Inflammatory macrophage (primary cell): ENCODE data around the gene TMEM184A.

Experiments used
- DNase-seq, 2 donors: peaks; one replicate each; pipeline ENCODE4 v3.0.0-alpha.2; 2020 to 2022

Gene TMEM184A

GRCh38 chr7:1538544-1539180 is 17.3 kb downstream of the TMEM184A start:
- no peak for DNase-seq

GRCh38 chr7:1537535-1538412 is 18.2 kb downstream of the TMEM184A start:
- DNase-seq = no peak

- DNase-seq = no peak
Observed at GRCh38 chr7:1536743-1537534, 19.1 kb downstream of the TMEM184A start.

- DNase-seq = no peak
Observed at GRCh38 chr7:1536455-1536742, 19.6 kb downstream of the TMEM184A start.

DNA sequence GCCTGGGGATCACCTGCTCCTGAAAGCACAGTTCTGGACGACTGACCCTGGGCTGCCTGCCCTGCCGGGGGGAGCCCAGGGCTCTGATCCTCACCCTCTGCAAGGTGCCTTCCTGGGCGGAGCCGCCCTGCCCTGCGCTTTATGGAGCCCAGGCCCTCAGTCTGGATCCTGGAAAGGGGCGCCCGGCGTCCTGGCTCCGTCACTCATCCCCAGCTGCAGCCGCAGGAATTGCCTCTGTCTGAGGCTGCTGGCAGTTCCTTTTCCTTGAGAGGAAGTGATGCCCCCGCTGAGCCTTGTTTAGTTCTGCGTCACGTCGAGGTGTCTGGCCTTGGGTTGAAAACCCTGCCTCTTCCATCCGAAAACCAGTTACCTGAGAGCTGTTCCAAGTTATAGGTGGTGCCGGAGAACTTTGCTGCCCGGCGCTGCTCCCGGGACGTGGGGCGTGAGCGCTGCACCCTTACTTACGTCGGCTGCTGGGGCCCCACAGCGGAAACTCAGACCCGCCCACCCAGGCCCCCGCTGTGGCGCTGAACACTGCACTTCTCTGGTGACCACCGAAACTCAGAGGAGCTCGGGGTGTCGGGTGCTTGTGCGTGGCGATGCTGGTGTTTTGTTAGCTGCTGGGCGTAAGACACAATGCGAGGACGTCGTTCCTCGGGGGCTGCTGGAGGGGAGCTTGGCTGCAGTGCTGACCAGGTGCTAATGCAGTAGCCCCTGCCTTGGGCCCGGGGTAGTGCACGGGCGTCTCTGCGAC is 20.1 kb downstream of the TMEM184A start:
- peak; percentile 52 to 69 for DNase-seq

DNA sequence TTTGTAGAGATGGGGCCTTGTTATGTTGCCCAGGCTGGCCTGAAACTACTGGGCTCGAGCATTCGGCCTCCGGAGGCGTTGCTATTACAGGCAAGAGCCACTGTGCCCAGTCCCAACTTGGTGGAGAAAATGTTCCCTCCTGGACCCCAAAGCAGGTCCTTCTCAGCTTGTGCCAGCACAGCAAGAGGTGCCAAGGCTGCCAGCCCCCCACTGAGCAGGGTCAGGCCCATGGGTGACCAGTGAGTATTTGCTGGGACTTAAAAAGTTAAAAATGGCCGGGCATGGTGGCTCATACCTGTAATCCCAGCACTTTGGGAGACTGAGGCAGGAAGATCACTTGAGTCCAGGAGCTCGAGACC is 20.9 kb downstream of the TMEM184A start:
- DNase-seq = no peak

DNA sequence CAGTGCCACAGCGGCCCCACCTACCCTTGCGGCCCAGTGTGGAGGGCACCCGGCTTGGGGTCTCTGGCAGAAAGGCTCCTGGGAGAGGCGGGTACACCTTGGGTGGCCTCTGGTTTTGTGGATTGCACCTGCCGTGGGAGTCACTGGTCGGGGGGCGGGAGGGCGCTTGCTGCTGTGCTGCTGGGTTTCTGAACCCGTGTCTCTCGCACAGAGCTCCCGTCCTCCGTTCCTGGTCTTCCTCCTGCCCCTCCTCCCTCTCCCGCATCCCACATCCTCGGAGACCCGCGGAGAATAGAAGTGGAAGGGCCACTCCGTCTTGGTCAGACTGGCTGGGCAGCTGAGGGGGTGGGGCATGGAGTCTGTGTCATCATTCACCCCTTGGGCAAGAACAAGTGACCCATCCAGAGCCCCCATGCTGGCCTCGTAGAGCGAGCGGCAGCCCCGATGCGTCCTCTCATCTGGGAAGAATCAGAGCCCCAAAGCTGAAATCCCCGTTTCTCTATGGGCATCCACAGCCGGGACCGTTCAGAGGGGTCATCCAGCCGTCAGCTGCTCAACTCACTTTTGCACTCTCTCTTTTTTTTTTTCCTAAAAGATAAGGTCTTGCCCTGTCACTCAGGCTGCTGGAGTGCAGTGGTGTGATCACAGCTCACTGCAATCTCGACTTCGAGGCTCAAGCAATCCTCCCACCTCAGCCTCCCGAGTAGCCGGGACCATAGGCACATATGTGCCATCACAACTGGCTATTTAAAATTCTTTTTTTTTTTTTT is 21.5 kb downstream of the TMEM184A start:
- no peak for DNase-seq

DNA sequence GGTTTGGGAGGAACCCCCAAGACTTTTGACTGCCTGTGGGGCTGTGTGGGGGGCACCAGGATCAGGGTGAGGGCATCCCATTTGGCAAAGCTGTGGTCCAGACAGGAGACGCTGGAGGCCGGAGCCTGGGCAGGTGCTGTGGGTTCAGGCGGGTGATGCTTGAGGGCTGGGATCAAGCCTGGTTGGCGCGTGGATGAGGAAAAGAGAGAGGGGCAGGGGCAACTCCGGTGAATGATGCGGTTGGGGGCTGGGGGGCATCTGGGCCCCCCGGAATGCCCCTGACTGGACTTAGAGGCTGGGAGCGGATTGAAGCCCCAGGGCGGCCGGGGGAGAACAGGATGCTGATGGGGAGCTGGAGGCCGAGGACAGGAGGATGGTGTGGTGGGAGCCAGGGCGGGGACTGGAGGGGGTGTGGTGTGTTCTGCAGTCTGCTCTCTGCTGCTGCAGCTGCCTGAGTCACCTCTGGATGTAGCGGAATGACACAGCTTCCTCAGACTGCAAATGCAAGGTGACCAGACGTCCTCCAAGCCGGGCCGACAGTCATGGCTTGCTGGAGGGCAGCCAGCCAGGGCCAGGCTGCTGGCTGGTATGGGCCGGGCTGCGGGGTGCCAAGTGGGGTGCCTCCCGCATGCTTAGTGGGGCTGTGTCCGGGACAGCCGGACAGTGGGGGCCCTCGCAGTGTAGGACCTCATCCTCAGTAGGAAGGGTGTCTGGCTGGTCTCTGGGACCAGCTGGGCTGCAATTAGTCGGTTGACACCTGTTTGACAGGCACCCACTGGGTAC is 22.3 kb downstream of the TMEM184A start:
- peak; percentile 65 to 76 for DNase-seq

- DNase-seq = no peak
Observed at GRCh38 chr7:1533255-1533546, 22.8 kb downstream of the TMEM184A start.

DNA sequence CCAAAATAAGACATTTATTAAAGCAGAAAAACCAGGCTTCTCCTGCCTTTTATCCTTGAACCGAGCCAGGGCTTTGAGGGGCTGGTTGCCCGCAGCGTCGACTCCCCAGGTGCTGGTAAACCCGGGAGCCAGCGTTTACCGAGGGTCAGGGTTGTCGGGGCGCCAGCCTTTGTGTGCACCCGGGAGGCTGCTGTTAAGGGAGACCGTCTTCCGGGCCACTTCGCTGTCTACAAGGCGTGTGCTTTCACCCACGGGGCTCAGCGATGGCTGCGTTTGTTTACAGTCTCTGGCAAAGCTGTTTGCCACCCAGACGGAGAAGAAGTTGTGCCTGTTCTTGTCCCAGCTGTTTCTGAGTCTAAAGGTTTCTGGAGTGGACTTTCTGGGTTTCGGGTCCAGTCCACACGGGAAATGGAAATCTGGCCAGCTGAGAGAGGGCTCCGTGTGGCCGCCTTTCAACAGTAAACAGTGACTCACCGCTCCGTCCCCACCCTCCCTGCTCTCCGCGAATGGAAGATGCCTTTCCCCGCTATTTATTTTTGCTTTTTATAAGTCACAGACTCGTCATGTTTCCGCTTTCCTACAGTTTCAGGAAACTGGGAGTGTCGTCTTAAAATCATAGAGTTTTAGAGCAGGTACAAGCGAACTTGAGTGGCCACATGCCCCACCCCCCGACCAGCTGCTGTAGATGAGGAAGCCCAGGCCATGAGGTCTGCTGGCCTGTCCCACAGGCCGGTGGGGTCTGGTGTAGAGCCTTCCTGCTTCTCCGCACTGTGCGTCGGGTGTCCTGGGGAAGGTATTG is 23.4 kb downstream of the TMEM184A start:
- DNase-seq = peak; percentile 85 to 91

DNA sequence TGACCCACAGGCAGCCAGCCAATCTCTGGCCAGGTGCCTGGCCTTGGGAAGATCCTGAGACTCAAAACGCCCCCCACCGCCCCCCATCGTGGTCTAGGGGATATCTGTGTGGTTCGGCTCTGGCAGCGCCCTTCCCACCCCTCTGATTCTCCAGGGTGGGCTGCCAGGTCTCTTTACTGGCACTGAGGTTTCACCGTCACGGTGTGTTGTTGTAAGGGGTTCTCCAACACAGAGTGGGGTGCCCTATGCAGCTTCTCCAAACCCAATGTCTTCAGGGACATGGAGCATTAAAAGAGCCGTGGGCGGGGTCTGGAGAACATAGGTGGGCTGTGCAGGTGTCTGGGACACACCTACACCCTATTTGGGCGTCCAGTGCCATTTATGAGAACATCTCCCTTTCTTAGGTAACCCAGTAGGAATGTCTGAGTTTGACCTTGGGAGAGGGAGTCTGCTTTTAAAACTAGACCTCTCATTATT is 24.0 kb downstream of the TMEM184A start:
- DNase-seq = no peak

DNA sequence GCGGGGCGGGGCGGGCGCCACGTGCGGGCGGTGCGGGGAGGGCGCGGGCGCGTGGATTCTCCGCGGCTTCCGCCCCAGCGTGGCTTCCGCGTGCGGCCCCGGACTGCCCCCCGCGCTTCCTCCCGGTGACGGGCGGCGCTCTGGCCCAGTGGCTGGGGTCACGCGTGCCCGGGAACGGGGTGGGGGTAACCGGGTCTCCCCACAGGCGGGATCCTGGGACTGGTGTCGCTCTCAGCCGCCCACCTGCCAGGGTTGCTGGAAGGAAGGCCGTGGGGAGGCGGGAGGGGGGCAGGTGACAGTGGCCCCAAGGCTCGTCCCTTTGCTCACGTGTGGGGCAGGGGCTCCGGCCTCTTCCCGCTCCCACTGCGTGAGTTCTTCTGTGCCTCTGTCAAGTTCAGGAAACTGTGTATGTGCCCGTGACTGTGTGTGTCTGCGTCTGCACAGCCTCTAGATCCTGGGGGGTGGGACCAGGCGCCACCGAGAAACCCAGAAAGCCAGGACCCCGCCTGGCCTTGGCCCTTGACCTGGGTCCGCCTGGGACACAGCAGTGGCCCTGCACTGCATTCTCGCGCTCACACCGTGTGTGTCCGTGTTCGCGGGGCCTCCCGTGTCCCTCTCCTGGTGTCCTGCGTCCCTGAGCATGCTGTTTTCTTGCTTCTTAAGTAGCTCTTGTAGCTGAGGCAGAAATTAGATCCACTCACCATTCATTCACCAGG is 24.6 kb downstream of the TMEM184A start:
- peak in 1 of 2 donors; percentile 44 for DNase-seq

GRCh38 chr7:1530946-1531262 is 25.1 kb downstream of the TMEM184A start:
- no peak for DNase-seq

DNA sequence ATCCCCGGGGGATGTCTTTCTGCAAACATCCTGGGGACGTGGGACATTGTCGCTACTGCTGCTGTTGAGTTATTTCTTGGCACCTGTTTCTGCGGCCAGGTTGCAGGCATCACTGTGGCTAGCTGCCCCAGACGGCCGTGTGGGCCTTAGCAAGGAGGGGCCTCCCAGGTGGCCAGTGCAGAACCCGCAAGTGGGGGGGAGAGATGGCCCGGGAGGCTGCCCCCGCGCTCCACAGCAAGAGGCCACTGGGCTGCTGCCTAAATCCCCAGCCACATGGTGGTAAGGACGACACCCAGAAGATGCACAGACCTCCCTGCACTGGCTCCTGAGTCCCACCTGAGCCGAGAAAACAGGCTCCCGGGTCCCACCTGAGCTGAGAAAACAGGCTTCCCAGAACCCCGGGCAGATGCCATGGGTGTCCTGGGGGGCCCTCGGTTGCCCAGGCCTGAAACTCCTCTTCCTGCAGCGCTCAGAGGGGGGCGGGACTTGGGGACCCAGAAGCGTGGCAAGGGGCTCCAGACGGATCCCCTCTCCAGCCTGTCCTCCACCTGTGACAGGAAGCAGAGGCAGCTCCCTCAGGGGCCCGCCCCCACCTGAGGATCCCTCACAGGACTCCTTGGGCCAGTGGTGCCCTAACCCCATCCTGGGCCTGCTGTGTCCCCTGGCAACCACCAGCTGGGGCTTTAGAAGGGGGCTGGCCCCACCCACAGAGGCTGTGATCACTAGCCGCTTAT is 26.5 kb downstream of the TMEM184A start:
- no peak for DNase-seq

- DNase-seq = no peak
Observed at GRCh38 chr7:1526271-1526754, 29.7 kb downstream of the TMEM184A start.

- DNase-seq = no peak
Observed at GRCh38 chr7:1525409-1525808, 30.6 kb downstream of the TMEM184A start.

DNA sequence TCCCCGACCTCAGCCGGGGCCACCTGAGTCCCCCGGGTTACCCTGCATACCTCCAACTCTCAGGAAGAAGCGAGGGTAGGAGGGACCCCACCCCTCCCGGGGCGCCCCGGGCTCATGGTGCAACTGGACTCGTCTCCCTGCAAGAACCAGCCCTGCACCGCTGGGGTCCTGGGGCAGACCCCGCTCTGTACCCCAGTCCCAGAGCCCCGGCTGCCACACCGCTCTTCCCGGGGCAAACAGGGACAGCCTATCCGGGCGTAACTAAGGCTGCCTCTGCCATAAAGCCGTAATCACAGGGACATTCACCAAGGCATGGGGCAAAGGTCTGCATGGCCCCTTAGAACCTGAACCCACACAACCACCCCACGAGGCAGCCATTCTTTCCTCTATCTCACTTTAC is 32.2 kb downstream of the TMEM184A start:
- no peak for DNase-seq

- no peak for DNase-seq
Observed at GRCh38 chr7:1523208-1523607, 32.8 kb downstream of the TMEM184A start.

DNA sequence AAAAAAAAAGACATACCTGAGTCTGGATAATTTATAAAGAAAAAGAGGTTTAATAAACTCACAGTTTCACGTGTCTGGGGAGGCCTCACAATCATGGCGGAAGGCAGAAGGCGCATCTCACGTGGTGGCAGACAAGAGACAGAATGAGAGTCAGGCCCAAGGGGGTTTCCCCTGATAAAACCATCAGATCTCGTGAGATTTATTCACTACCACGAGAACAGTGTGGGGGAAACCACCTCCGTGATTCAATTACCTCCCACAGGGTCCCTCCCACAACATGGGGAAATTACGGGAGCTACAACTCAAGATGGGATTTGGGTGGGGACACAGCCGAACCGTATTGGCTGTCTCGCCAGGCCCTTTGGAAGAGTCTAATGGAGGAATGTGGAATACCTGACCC is 34.5 kb downstream of the TMEM184A start:
- no peak for DNase-seq
